ENCODE measurements around the gene SLC50A1. TPM values are rescaled to one million over a fixed set of nuclear protein-coding genes. Genes with fewer than 3 reads are reported as not detected.

SLC50A1 gene
- polyA plus RNA-seq, 1 donor (not counting 4 experiments of a cell fraction or from before 2014, with no cell fraction given) = 54.5 TPM

GRCh38 chr1:155176544-155177071 is 41.0 kb downstream of the SLC50A1 start:
- Histone ChIP-seq H3K4me3 (ENCODE audit: control insufficient read depth in 2 of 3, extremely low read depth in 1 of 3, insufficient read depth in 2 of 3, low read depth in 1 of 3, low read length in 3 of 3) (no peak overlapping the region), H3K4me2 (ENCODE audit: control insufficient read depth, extremely low read depth, insufficient read depth, low read depth, low read length) (no peak overlapping the region), H3K9me3 (ENCODE audit: control insufficient read depth, low read depth, low read length) (no peaks in the 10 kb centered on the region), H3K27ac (ENCODE audit: control insufficient read depth, insufficient read depth, low read length) (no peak overlapping the region), H3K4me1 (ENCODE audit: control insufficient read depth, extremely low read depth, insufficient read depth, low read length) (peaks cover 23% of the 10 kb centered on the region), H3K9ac (ENCODE audit: control insufficient read depth, extremely low read depth, insufficient read depth, low read length) (peak overlapping the region; percentile 9), H4K20me1 (ENCODE audit: control insufficient read depth, extremely low read depth, insufficient read depth, low read length) (no peaks in the 10 kb centered on the region), H3K79me2 (ENCODE audit: control insufficient read depth, insufficient read depth, low read length) (peaks cover 14% of the 10 kb centered on the region), H2AFZ (ENCODE audit: control insufficient read depth, low read length) (no peak overlapping the region), H3K9me1 (ENCODE audit: control insufficient read depth, extremely low read depth, insufficient read depth, low read length) (no peaks in the 10 kb centered on the region), H3K36me3 (ENCODE audit: control insufficient read depth in 2 of 2, extremely low read depth in 1 of 2, insufficient read depth in 2 of 2, low read length in 2 of 2) (peaks cover 4 to 10% of the 10 kb centered on the region in 2 experiments), H3K27me3 (ENCODE audit: control insufficient read depth, extremely low read depth, insufficient read depth, low read length) (no peaks in the 10 kb centered on the region)
- TF ChIP-seq CTCF (optimal IDR thresholded peaks at IDR 0.05 in 1 of 3, IDR thresholded peaks at IDR 0.05 in 1 of 3, conservative IDR thresholded peaks at IDR 0.05 in 1 of 3; ENCODE audit: extremely low read depth in 1 of 3, insufficient read depth in 2 of 3, low read length in 3 of 3) (peak; percentile 95 to 99 (median 98)), EZH2 (IDR thresholded peaks at IDR 0.05; ENCODE audit: low read length) (no peak)
- peak; percentile 78 for FAIRE-seq
- dilution Hi-C loops (cut with MboI; ENCODE audit: extremely low pct_ligation_motif_present, low sequenced_read_pairs) = no loop called here
- no peak for DNase-seq (ENCODE audit: low read depth, low spot score)

- no peak for TF ChIP-seq EZH2 (IDR thresholded peaks at IDR 0.05; ENCODE audit: low read length)
- no peak for TF ChIP-seq CTCF (optimal IDR thresholded peaks at IDR 0.05 in 1 of 3, IDR thresholded peaks at IDR 0.05 in 1 of 3, conservative IDR thresholded peaks at IDR 0.05 in 1 of 3; ENCODE audit: extremely low read depth in 1 of 3, insufficient read depth in 2 of 3, low read length in 3 of 3)
- H3K27ac ChIP-seq (ENCODE audit: control insufficient read depth, insufficient read depth, low read length) = no peak overlapping the region
- no peak overlapping the region for H2AFZ ChIP-seq (ENCODE audit: control insufficient read depth, low read length)
- peaks cover 7% of the 10 kb centered on the region for H3K79me2 ChIP-seq (ENCODE audit: control insufficient read depth, insufficient read depth, low read length)
- FAIRE-seq (no peak), DNase-seq (ENCODE audit: low read depth, low spot score) (no peak)
- no peak overlapping the region for H3K9ac ChIP-seq (ENCODE audit: control insufficient read depth, extremely low read depth, insufficient read depth, low read length)
- H3K36me3 ChIP-seq (ENCODE audit: control insufficient read depth in 2 of 2, extremely low read depth in 1 of 2, insufficient read depth in 2 of 2, low read length in 2 of 2) = peaks cover 4 to 10% of the 10 kb centered on the region in 2 experiments
- no peaks in the 10 kb centered on the region for H3K27me3 ChIP-seq (ENCODE audit: control insufficient read depth, extremely low read depth, insufficient read depth, low read length)
- dilution Hi-C loops (cut with MboI; ENCODE audit: extremely low pct_ligation_motif_present, low sequenced_read_pairs) = no loop called here
- H3K4me3 ChIP-seq (ENCODE audit: control insufficient read depth in 2 of 3, extremely low read depth in 1 of 3, insufficient read depth in 2 of 3, low read depth in 1 of 3, low read length in 3 of 3) = no peak overlapping the region
- no peaks in the 10 kb centered on the region for H4K20me1 ChIP-seq (ENCODE audit: control insufficient read depth, extremely low read depth, insufficient read depth, low read length)
- no peak overlapping the region for H3K4me2 ChIP-seq (ENCODE audit: control insufficient read depth, extremely low read depth, insufficient read depth, low read depth, low read length)
- H3K9me1 ChIP-seq (ENCODE audit: control insufficient read depth, extremely low read depth, insufficient read depth, low read length) = no peaks in the 10 kb centered on the region
- peaks cover 16% of the 10 kb centered on the region for H3K4me1 ChIP-seq (ENCODE audit: control insufficient read depth, extremely low read depth, insufficient read depth, low read length)
- no peaks in the 10 kb centered on the region for H3K9me3 ChIP-seq (ENCODE audit: control insufficient read depth, low read depth, low read length)
Measured at GRCh38 chr1:155177192-155177917, 41.7 kb downstream of the SLC50A1 start.
